Peyer's patch (tissue), 4 donors: ENCODE results near the gene ACVR1. TPM values are rescaled to one million over a fixed set of nuclear protein-coding genes. Genes with fewer than 3 reads are reported as not detected.

Experiments used
- DNase-seq, 3 donors: peaks; one replicate each; pipeline ENCODE4 v3.0.0-alpha.2; 2017 to 2019
- H3K27ac ChIP-seq, 4 donors: fragments of 200-600 bp; sonication (generic); one replicate each; pipeline ENCODE4 v1.5.1; 2016 to 2019
- H3K27me3 ChIP-seq, 2 donors: fragments of 200-600 bp; sonication (generic); one replicate each; pipeline ENCODE4 v1.5.1; 2019
- H3K36me3 ChIP-seq, 3 donors: fragments of 200-600 bp; sonication (generic); one replicate each; pipeline ENCODE4 v1.5.1; 2016 to 2019
- H3K4me1 ChIP-seq, 4 donors: fragments of 200-600 bp; sonication (generic); one replicate each; pipeline ENCODE4 v1.5.1; 2016 to 2019
- H3K4me3 ChIP-seq, 4 donors: fragments of 200-600 bp; sonication (generic); 1 replicate in 3 of 4; 2 replicates in 1 of 4; pipeline ENCODE4 v1.5.1; 2016 to 2019; ENCODE audit warnings: mild to moderate bottlenecking in 1 of 4
- H3K9me3 ChIP-seq, 4 donors: fragments of 200-600 bp; sonication (generic); one replicate each; pipeline ENCODE4 v1.5.1; 2016 to 2019; ENCODE audit warnings: mild to moderate bottlenecking in 1 of 4
- POLR2A ChIP-seq, 2 donors: fragments of 450-650 bp; IDR thresholded peaks; one replicate each; pipeline ENCODE4 v1.5.1; 2017; ENCODE audit warnings: antibody characterized with exemption in 2 of 2, mild to moderate bottlenecking in 2 of 2, moderate library complexity in 2 of 2
- total RNA-seq, 4 donors: library from RNA; depleted of rRNA; stranded (reverse); fragments of >200 nt; gene quantifications; one replicate each; pipeline ENCODE4 v1.1.0, GENCODE V29; 2016
- TF ChIP-seq, protein P1 (sequence below), 6 experiments: fragments of 450-650 bp in 4 of 6; fragments of 200-600 bp in 2 of 6; sonication (generic) in 1 of 6; IDR thresholded peaks; one replicate each; pipeline ENCODE4 v1.5.1; 2017 to 2019; ENCODE audit warnings: antibody characterized with exemption in 6 of 6, mild to moderate bottlenecking in 3 of 6, moderate library complexity in 1 of 6

Gene ACVR1
- total RNA-seq, 4 donors from 2014 or later: 11.8 to 16.5 (median 14.3) TPM

DNA sequence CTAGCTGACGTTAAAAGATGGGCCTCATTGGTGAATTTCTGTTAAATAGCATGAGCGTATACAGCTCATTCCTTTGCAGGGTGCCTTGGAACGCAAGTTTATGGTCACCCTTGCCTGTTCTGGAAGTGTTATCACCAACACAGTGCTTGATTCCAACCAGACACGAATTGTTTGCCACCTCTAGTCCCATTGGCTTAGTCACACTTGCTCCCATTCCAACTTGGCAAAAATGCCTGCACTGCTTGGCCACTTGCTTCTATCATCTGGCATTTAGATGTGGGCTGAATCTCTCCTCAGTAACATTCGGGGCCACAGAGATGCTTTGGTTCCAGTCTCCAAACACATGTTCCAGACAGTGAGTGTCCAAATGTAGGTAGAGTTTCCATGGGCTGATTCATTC is 27.5 kb upstream of the ACVR1 start:
- H3K4me1 ChIP-seq: peaks cover 0 to 8% (median 2%) of the 10 kb centered on the region in 4 donors
- H3K36me3 ChIP-seq: no peaks in the 10 kb centered on the region
- no peak for TF ChIP-seq POLR2A (IDR thresholded peaks at IDR 0.05)
- TF ChIP-seq, protein P1, sequence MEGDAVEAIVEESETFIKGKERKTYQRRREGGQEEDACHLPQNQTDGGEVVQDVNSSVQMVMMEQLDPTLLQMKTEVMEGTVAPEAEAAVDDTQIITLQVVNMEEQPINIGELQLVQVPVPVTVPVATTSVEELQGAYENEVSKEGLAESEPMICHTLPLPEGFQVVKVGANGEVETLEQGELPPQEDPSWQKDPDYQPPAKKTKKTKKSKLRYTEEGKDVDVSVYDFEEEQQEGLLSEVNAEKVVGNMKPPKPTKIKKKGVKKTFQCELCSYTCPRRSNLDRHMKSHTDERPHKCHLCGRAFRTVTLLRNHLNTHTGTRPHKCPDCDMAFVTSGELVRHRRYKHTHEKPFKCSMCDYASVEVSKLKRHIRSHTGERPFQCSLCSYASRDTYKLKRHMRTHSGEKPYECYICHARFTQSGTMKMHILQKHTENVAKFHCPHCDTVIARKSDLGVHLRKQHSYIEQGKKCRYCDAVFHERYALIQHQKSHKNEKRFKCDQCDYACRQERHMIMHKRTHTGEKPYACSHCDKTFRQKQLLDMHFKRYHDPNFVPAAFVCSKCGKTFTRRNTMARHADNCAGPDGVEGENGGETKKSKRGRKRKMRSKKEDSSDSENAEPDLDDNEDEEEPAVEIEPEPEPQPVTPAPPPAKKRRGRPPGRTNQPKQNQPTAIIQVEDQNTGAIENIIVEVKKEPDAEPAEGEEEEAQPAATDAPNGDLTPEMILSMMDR (IDR thresholded peaks at IDR 0.05): no peak
- no peaks in the 10 kb centered on the region for H3K27me3 ChIP-seq
- H3K27ac ChIP-seq: no peak overlapping the region
- no peak overlapping the region for H3K4me3 ChIP-seq
- H3K9me3 ChIP-seq: no peaks in the 10 kb centered on the region
- no peak for DNase-seq

DNA sequence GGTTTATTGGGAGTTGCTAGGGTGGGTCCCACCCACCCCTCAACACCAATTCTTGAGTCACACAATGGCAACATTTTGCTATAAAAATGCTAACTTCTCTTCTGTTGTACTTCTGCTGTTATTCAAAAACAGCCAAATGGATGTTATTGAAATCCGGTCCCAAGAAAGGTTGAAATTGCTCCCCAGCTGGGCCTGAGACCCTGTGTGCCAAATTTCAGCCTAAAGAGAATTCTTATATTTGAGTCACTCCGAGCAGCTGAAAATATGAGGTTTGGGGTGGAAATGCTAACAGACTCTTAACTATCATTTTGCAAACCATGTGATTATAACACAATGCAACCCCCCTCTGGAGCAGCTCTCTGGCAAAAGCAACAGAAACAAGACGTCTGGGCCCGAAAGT is 27.0 kb upstream of the ACVR1 start:
- H3K9me3 ChIP-seq: no peaks in the 10 kb centered on the region
- no peak overlapping the region for H3K27ac ChIP-seq
- H3K4me3 ChIP-seq: no peak overlapping the region
- H3K4me1 ChIP-seq: peaks cover 0 to 9% (median 4%) of the 10 kb centered on the region in 4 donors
- DNase-seq: no peak
- H3K27me3 ChIP-seq: no peaks in the 10 kb centered on the region
- TF ChIP-seq, protein P1 (IDR thresholded peaks at IDR 0.05): no peak
- no peak for TF ChIP-seq POLR2A (IDR thresholded peaks at IDR 0.05)
- H3K36me3 ChIP-seq: no peaks in the 10 kb centered on the region

DNA sequence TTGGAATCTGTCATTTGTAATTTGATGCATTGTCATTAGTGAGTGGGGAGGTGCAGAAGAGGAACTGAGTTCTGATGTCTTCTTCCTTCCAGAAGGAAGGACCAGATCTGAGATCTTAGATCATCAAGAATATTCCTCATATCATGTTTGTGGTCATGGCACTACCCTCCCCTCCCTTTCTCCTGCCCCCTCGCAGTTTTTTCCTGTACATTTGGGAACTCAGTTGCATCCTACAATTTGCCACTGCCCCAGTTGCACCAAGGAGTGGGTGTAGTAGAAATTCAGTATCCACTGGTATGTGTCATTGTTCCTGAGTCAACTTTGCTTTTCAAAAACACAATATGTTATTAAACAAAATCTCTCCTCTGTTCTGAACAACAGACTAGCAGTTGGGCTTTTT is 26.6 kb upstream of the ACVR1 start:
- Histone ChIP-seq H3K4me1 (peaks cover 0 to 11% (median 4%) of the 10 kb centered on the region in 4 donors), H3K9me3 (no peaks in the 10 kb centered on the region), H3K36me3 (no peaks in the 10 kb centered on the region), H3K27ac (no peak overlapping the region), H3K27me3 (no peaks in the 10 kb centered on the region), H3K4me3 (no peak overlapping the region)
- no peak for DNase-seq
- TF ChIP-seq POLR2A (IDR thresholded peaks at IDR 0.05): no peak
- TF ChIP-seq, protein P1 (IDR thresholded peaks at IDR 0.05): no peak

DNA sequence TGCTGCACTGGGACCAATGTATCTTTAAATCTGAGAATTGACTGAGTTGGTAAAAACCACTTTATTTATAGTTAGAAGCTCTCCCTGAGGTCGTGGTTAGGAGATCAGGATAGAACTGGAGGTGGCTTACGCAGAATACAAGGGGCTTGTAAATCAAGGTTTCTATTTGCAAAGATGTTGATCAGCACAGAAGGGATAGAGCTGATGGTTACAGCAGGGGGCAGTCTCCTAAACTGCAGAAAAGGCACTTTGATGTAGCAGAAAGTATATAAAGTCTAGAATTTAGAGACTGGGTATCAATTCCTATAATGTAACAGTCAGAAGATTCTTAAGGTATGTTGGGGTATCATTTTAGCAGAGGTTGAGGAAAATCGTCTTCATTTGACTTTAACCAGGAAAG is 25.2 kb upstream of the ACVR1 start:
- TF ChIP-seq POLR2A (IDR thresholded peaks at IDR 0.05): no peak
- TF ChIP-seq, protein P1 (IDR thresholded peaks at IDR 0.05): peak in 3 of 6 experiments; percentile 26 to 41 (median 38)
- H3K27ac ChIP-seq: no peak overlapping the region
- no peaks in the 10 kb centered on the region for H3K36me3 ChIP-seq
- no peak overlapping the region for H3K4me3 ChIP-seq
- no peaks in the 10 kb centered on the region for H3K27me3 ChIP-seq
- no peaks in the 10 kb centered on the region for H3K9me3 ChIP-seq
- DNase-seq: no peak
- peaks cover 0 to 11% (median 4%) of the 10 kb centered on the region in 4 donors for H3K4me1 ChIP-seq

DNA sequence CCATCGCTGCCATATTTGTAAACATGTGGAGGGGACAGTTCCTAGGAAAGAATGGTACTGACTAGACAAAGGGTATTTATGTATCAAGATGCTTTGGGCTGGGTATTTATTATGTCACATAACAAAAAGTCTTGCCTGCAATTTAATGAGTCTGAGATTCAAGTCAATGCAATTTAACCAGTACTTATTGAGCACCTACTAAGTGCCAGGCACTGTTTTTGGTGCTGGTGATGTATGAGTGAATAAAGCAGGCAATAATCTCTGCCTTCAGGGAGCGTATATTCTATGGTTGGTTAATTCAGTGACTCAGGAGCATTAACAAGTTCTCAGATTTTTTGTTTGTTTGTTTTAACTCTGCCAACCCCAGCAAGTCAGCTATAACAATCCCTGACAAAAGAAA is 24.6 kb upstream of the ACVR1 start:
- TF ChIP-seq, protein P1 (IDR thresholded peaks at IDR 0.05): no peak
- no peak for TF ChIP-seq POLR2A (IDR thresholded peaks at IDR 0.05)
- no peak for DNase-seq
- no peak overlapping the region for H3K27ac ChIP-seq
- peaks cover 0 to 11% (median 4%) of the 10 kb centered on the region in 4 donors for H3K4me1 ChIP-seq
- H3K27me3 ChIP-seq: no peaks in the 10 kb centered on the region
- H3K9me3 ChIP-seq: no peaks in the 10 kb centered on the region
- no peaks in the 10 kb centered on the region for H3K36me3 ChIP-seq
- H3K4me3 ChIP-seq: no peak overlapping the region

DNA sequence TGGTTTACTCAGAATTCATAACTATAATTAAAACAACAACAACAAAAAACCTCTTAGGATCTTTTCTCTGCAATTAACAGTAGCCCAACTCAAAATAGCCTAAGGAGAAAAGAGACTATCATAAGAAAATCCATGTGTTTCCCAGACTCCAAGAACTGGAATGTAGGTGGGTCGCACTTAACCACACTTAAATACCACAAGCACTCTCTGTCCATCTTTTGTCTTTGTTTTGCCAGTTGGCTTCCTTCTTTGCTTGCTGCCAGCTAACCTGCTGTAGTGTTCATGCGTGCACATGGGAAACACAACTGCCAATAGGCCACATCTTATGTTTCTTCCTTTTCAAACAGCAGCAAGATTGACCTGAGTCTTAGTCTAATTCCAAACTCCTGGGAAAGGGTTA is 24.1 kb upstream of the ACVR1 start:
- no peak overlapping the region for H3K4me3 ChIP-seq
- TF ChIP-seq, protein P1 (IDR thresholded peaks at IDR 0.05): no peak
- no peak for TF ChIP-seq POLR2A (IDR thresholded peaks at IDR 0.05)
- H3K27me3 ChIP-seq: no peaks in the 10 kb centered on the region
- no peaks in the 10 kb centered on the region for H3K36me3 ChIP-seq
- peak overlapping the region in 2 of 4 donors; percentile 29 to 44 for H3K27ac ChIP-seq
- H3K4me1 ChIP-seq: peaks cover 0 to 11% (median 4%) of the 10 kb centered on the region in 4 donors
- no peak for DNase-seq
- no peaks in the 10 kb centered on the region for H3K9me3 ChIP-seq
